Measurements from ENCODE around the gene SIM2. TPM values are rescaled to one million over a fixed set of nuclear protein-coding genes. Genes with fewer than 3 reads are reported as not detected.
A peak's percentile ranks its signal among the peaks of the same experiment; 100 is the strongest.

Gene SIM2
- total RNA-seq, 4 donors from 2014 or later: 1.2 TPM; not detected in 3

GRCh38 chr21:36769051-36769839 is 70.3 kb downstream of the SIM2 start:
- Histone ChIP-seq H3K4me3 (no peak overlapping the region), H3K4me1 (peaks cover 13% of the 10 kb centered on the region), H3K36me3 (no peaks in the 10 kb centered on the region), H3K27me3 (no peaks in the 10 kb centered on the region), H3K9me3 (no peaks in the 10 kb centered on the region), H3K27ac (no peak overlapping the region)
- peak in 1 of 2 donors; percentile 8 for DNase-seq (ENCODE audit: low spot score in 2 of 2)
- TF ChIP-seq POLR2AphosphoS5 (IDR thresholded peaks at IDR 0.05): no peak
- no peak for TF ChIP-seq CTCF (IDR thresholded peaks at IDR 0.05)
- no peak for TF ChIP-seq EP300 (IDR thresholded peaks at IDR 0.05)
- TF ChIP-seq POLR2A (IDR thresholded peaks at IDR 0.05): no peak
- 56% methylated on average over 8 of the region's 8 CpGs for WGBS

GRCh38 chr21:36773117-36773516 is 74.2 kb downstream of the SIM2 start:
- TF ChIP-seq EP300 (IDR thresholded peaks at IDR 0.05) (no peak), CTCF (IDR thresholded peaks at IDR 0.05) (no peak), POLR2A (IDR thresholded peaks at IDR 0.05) (no peak), POLR2AphosphoS5 (IDR thresholded peaks at IDR 0.05) (no peak)
- no peaks in the 10 kb centered on the region for H3K9me3 ChIP-seq
- DNase-seq (ENCODE audit: low spot score in 2 of 2): no peak
- WGBS: 31% methylated on average over 5 of the region's 5 CpGs
- no peak overlapping the region for H3K27ac ChIP-seq
- H3K36me3 ChIP-seq: no peaks in the 10 kb centered on the region
- H3K4me1 ChIP-seq: peaks cover 13% of the 10 kb centered on the region
- H3K4me3 ChIP-seq: no peak overlapping the region
- H3K27me3 ChIP-seq: no peaks in the 10 kb centered on the region

GRCh38 chr21:36773995-36774394 is 75.1 kb downstream of the SIM2 start:
- H3K4me3 ChIP-seq: no peak overlapping the region
- no peaks in the 10 kb centered on the region for H3K36me3 ChIP-seq
- H3K4me1 ChIP-seq: peaks cover 11% of the 10 kb centered on the region
- no peak overlapping the region for H3K27ac ChIP-seq
- H3K27me3 ChIP-seq: no peaks in the 10 kb centered on the region
- no peak for DNase-seq (ENCODE audit: low spot score in 2 of 2)
- WGBS: 73% methylated on average over 8 of the region's 8 CpGs
- no peaks in the 10 kb centered on the region for H3K9me3 ChIP-seq
- TF ChIP-seq POLR2AphosphoS5 (IDR thresholded peaks at IDR 0.05) (no peak), EP300 (IDR thresholded peaks at IDR 0.05) (no peak), POLR2A (IDR thresholded peaks at IDR 0.05) (no peak), CTCF (IDR thresholded peaks at IDR 0.05) (no peak)

GRCh38 chr21:36776981-36777617 is 78.2 kb downstream of the SIM2 start:
- Histone ChIP-seq H3K27me3 (no peaks in the 10 kb centered on the region), H3K4me3 (no peak overlapping the region), H3K4me1 (peaks cover 5% of the 10 kb centered on the region), H3K27ac (no peak overlapping the region), H3K36me3 (no peaks in the 10 kb centered on the region), H3K9me3 (no peaks in the 10 kb centered on the region)
- no peak for TF ChIP-seq CTCF (IDR thresholded peaks at IDR 0.05)
- TF ChIP-seq POLR2AphosphoS5 (IDR thresholded peaks at IDR 0.05): no peak
- no peak for TF ChIP-seq EP300 (IDR thresholded peaks at IDR 0.05)
- no peak for TF ChIP-seq POLR2A (IDR thresholded peaks at IDR 0.05)
- no peak for DNase-seq (ENCODE audit: low spot score in 2 of 2)
- 65% methylated on average over 10 of the region's 10 CpGs for WGBS

- WGBS: 99% methylated on average over 5 of the region's 6 CpGs
- Histone ChIP-seq H3K9me3 (no peaks in the 10 kb centered on the region), H3K27me3 (no peaks in the 10 kb centered on the region), H3K4me3 (no peak overlapping the region), H3K27ac (no peak overlapping the region), H3K36me3 (no peaks in the 10 kb centered on the region), H3K4me1 (peaks cover 8% of the 10 kb centered on the region)
- DNase-seq (ENCODE audit: low spot score in 2 of 2): no peak
- no peak for TF ChIP-seq CTCF (IDR thresholded peaks at IDR 0.05)
- TF ChIP-seq POLR2AphosphoS5 (IDR thresholded peaks at IDR 0.05): no peak
- TF ChIP-seq POLR2A (IDR thresholded peaks at IDR 0.05): no peak
- no peak for TF ChIP-seq EP300 (IDR thresholded peaks at IDR 0.05)
These were observed 81.9 kb downstream of the SIM2 start for GRCh38 chr21:36780861-36781260.

Data from suprapubic skin (tissue), 4 donors.